ENCODE data around the gene PTRHD1.
"Not testable (repeated sequence)": the region's sequence is repeated elsewhere in the genome, so short reads cannot be mapped to it uniquely, and the experiment has no call there.

Gene PTRHD1

GRCh38 chr2:24809316-24810007 is 16.3 kb upstream of the PTRHD1 start:
- DNase-seq (ENCODE audit: low read depth), result no peak

- DNase-seq (ENCODE audit: low read depth), result no peak
These were observed 13.5 kb upstream of the PTRHD1 start for GRCh38 chr2:24806661-24807036.

GRCh38 chr2:24805811-24806660 is 12.8 kb upstream of the PTRHD1 start:
- DNase-seq (ENCODE audit: low read depth), result not testable (repeated sequence)

GRCh38 chr2:24800487-24800886 is 7.3 kb upstream of the PTRHD1 start:
- not testable (repeated sequence) for DNase-seq (ENCODE audit: low read depth)

GRCh38 chr2:24797644-24798043 is 4.5 kb upstream of the PTRHD1 start:
- no peak for DNase-seq (ENCODE audit: low read depth)

GRCh38 chr2:24793761-24794435 is 707 bp upstream of the PTRHD1 start:
- no peak for DNase-seq (ENCODE audit: low read depth)

GRCh38 chr2:24792542-24792873 is 683 bp downstream of the PTRHD1 start:
- no peak for DNase-seq (ENCODE audit: low read depth)

- no peak for DNase-seq (ENCODE audit: low read depth)
These were observed 1.7 kb downstream of the PTRHD1 start for GRCh38 chr2:24791452-24791851.

GRCh38 chr2:24788816-24789215 is 4.4 kb downstream of the PTRHD1 start:
- DNase-seq (ENCODE audit: low read depth), result no peak

GRCh38 chr2:24787532-24787931 is 5.7 kb downstream of the PTRHD1 start:
- DNase-seq (ENCODE audit: low read depth), result no peak

- DNase-seq (ENCODE audit: low read depth), result no peak
These were observed 7.4 kb downstream of the PTRHD1 start for GRCh38 chr2:24785671-24786321.

- DNase-seq (ENCODE audit: low read depth), result no peak
These were observed 9.6 kb downstream of the PTRHD1 start for GRCh38 chr2:24783641-24784040.

GRCh38 chr2:24779116-24779515 is 14.1 kb downstream of the PTRHD1 start:
- no peak for DNase-seq (ENCODE audit: low read depth)

- no peak for DNase-seq (ENCODE audit: low read depth)
These were observed 18.8 kb downstream of the PTRHD1 start for GRCh38 chr2:24774373-24774772.

- no peak for DNase-seq (ENCODE audit: low read depth)
These were observed 21.2 kb downstream of the PTRHD1 start for GRCh38 chr2:24771764-24772586.

- DNase-seq (ENCODE audit: low read depth), result no peak
These were observed 22.1 kb downstream of the PTRHD1 start for GRCh38 chr2:24771061-24771460.

GRCh38 chr2:24768601-24769000 is 24.6 kb downstream of the PTRHD1 start:
- no peak for DNase-seq (ENCODE audit: low read depth)

GRCh38 chr2:24768013-24768412 is 25.2 kb downstream of the PTRHD1 start:
- no peak for DNase-seq (ENCODE audit: low read depth)

- no peak for DNase-seq (ENCODE audit: low read depth)
These were observed 26.6 kb downstream of the PTRHD1 start for GRCh38 chr2:24766609-24767008.

- DNase-seq (ENCODE audit: low read depth), result no peak
These were observed 29.3 kb downstream of the PTRHD1 start for GRCh38 chr2:24763843-24764242.

- DNase-seq (ENCODE audit: low read depth), result no peak
These were observed 30.7 kb downstream of the PTRHD1 start for GRCh38 chr2:24762518-24762917.

GRCh38 chr2:24761866-24762265 is 31.3 kb downstream of the PTRHD1 start:
- no peak for DNase-seq (ENCODE audit: low read depth)
